ENCODE data around the gene SDF4.

GRCh38 chr1:1215080-1215676 lies 16.6 kb downstream of the SDF4 start:
- TF ChIP-seq, protein P1, sequence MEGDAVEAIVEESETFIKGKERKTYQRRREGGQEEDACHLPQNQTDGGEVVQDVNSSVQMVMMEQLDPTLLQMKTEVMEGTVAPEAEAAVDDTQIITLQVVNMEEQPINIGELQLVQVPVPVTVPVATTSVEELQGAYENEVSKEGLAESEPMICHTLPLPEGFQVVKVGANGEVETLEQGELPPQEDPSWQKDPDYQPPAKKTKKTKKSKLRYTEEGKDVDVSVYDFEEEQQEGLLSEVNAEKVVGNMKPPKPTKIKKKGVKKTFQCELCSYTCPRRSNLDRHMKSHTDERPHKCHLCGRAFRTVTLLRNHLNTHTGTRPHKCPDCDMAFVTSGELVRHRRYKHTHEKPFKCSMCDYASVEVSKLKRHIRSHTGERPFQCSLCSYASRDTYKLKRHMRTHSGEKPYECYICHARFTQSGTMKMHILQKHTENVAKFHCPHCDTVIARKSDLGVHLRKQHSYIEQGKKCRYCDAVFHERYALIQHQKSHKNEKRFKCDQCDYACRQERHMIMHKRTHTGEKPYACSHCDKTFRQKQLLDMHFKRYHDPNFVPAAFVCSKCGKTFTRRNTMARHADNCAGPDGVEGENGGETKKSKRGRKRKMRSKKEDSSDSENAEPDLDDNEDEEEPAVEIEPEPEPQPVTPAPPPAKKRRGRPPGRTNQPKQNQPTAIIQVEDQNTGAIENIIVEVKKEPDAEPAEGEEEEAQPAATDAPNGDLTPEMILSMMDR (IDR thresholded peaks at IDR 0.05) = no peak
- TF ChIP-seq POLR2AphosphoS5 (IDR thresholded peaks at IDR 0.05) (no peak), POLR2A (IDR thresholded peaks at IDR 0.05) (no peak)
